Loucy (cell line): ENCODE results near the gene ERICH4.

Experiments used
- EZH2phosphoT487 ChIP-seq: fragments of 200-600 bp; IDR thresholded peaks from 2 replicates; pipeline ENCODE4 v1.6.1; 2018; ENCODE audit warnings: antibody characterized with exemption, mild to moderate bottlenecking, moderate library complexity, borderline replicate concordance
- TF ChIP-seq, protein P1 (sequence below): fragments of 200-600 bp; sonication (generic); conservative IDR thresholded peaks from 2 replicates; pipeline ENCODE4 v1.5.1; 2014; ENCODE audit warnings: mild to moderate bottlenecking, antibody characterized with exemption, low read length

DNA sequence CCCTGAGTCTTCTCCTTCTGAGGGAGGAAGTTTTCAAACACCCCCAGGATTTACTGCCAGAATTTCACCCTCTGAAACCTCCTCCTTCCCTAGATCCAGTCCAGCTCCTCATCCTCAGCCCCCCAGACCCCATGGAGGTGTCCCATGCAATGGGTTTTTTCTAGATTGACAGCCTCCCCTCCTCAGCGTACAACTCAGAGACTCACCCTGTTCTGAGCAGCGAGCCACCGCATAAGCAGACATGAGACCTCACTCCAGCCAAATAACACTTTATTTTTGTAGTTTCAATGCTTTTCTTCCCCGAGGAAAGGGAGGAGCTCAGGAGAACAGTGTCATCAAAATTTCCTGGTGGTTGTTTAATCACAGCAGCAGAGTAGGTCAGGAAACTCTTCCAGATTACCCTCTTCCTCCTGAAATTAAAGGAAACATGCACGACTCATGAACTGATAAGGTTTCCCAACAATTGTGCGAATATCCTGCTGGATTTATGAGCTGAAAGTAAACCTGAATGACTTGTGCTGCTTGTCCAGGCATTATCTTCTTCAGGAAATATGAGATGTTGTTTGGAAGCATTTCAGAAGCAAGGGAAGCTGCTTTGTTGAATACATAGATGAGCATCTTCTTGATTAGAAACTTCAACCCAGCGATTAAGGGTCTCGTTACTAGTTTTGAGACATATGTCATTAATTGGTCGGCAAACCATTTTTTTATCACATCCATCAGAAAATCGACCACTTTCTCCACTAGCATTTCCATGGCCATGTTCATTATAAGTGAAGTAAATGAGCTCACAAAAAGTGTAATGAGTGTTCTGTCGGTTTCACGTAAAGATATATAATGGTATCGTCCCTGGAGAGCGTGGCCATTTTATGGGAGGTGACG lies 36.2 kb downstream of the ERICH4 start:
- TF ChIP-seq, protein P1, sequence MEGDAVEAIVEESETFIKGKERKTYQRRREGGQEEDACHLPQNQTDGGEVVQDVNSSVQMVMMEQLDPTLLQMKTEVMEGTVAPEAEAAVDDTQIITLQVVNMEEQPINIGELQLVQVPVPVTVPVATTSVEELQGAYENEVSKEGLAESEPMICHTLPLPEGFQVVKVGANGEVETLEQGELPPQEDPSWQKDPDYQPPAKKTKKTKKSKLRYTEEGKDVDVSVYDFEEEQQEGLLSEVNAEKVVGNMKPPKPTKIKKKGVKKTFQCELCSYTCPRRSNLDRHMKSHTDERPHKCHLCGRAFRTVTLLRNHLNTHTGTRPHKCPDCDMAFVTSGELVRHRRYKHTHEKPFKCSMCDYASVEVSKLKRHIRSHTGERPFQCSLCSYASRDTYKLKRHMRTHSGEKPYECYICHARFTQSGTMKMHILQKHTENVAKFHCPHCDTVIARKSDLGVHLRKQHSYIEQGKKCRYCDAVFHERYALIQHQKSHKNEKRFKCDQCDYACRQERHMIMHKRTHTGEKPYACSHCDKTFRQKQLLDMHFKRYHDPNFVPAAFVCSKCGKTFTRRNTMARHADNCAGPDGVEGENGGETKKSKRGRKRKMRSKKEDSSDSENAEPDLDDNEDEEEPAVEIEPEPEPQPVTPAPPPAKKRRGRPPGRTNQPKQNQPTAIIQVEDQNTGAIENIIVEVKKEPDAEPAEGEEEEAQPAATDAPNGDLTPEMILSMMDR, result no peak
- no peak for TF ChIP-seq EZH2phosphoT487
